Astrocyte of the cerebellum (primary cell): Measurements from ENCODE around the gene BAHCC1.

Experiments used
- DNase-seq: peaks from one replicate; pipeline ENCODE4 v3.0.0-alpha.2; 2011; ENCODE audit warnings: low read depth
- H3K4me3 ChIP-seq: 2 replicates; pipeline ENCODE4 v1.5.1; 2011; ENCODE audit warnings: mild to moderate bottlenecking, low read depth, low read length, moderate library complexity
- CTCF ChIP-seq: IDR thresholded peaks from 2 replicates; pipeline ENCODE4 v1.5.1; 2012; ENCODE audit warnings: low read length, low read depth, moderate library complexity, mild to moderate bottlenecking; ENCODE audit errors: missing control alignments
- in situ Hi-C: cut with HindIII; loops from 2 replicates; pipeline ENCODE4 v1.10.0; 2017; ENCODE audit warnings: low sequenced_read_pairs

The BAHCC1 gene

GRCh38 chr17:81368161-81369022, 26.9 kb upstream of the BAHCC1 start:
- in situ Hi-C loops = no loop called here
- H3K4me3 ChIP-seq = no peak overlapping the region
- no peak for TF ChIP-seq CTCF
- DNase-seq = no peak

DNA sequence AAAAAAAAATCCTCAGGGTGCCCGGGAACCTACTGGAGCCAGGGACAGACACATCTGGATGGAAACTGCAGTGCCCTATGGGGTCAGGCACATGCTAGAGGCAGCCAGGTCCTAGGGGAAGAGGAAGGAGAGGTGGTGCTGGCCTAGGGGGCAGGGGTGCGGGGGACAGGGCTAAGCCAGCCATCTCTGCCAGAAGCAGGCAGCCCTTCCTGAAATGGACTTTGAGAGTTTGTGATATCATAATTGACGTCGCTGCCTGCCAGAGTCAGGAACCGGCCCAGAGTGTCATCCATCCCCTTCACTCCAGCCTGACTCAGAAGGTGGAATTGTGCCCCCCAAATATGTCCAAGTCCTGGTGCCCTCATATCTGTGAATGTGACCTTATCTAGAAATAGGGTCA, 25.0 kb upstream of the BAHCC1 start:
- in situ Hi-C loops = no loop called here
- DNase-seq = no peak
- no peak for TF ChIP-seq CTCF
- H3K4me3 ChIP-seq = no peak overlapping the region

DNA sequence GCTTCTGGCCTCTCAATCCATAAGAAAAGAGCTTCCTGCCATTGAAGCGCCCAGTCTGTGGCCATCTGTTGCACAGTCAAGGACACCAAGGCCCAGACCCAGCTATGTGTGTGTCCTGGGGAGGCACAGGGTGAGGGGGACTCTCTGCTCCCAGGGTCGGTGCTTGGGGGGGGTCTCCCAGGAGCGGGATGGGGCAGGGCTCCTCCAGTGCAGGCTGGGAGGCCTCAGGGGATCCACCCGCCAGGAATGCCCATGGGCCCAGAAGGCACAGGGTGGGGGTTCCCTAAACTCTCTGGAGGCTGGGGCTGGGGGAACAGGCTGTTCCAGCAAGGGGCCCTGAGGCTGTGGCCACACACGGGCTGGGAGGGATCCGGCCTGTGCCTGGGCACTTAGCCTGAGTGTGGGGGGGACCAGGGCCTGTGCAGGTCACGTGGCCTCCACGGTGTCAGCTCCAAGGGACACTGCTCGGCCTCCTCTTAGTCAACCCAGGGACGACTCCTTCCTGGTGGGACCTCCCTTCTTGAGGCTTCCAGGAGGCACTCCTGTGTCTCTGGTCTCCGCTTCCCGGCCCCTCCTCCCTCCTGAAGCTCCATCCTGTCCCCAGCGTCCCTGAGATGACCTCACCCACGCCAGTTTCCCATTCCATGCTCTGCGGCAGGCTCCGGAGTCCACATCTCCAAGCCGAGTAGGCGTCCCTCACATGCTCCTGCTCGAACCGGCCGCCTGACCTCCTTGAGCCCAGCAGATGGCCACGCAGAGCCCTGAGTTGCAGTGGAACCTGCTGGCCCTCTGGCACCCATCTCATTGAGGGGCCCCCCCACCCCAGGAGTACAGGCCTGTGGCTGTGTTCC, 23.1 kb upstream of the BAHCC1 start:
- TF ChIP-seq CTCF = peak; percentile 63
- in situ Hi-C loops = no loop called here
- H3K4me3 ChIP-seq = no peak overlapping the region
- DNase-seq = no peak

- no peak for TF ChIP-seq CTCF
- DNase-seq = no peak
- no peak overlapping the region for H3K4me3 ChIP-seq
- in situ Hi-C loops = no loop called here
These were observed 21.6 kb upstream of the BAHCC1 start for GRCh38 chr17:81373536-81374160.

DNA sequence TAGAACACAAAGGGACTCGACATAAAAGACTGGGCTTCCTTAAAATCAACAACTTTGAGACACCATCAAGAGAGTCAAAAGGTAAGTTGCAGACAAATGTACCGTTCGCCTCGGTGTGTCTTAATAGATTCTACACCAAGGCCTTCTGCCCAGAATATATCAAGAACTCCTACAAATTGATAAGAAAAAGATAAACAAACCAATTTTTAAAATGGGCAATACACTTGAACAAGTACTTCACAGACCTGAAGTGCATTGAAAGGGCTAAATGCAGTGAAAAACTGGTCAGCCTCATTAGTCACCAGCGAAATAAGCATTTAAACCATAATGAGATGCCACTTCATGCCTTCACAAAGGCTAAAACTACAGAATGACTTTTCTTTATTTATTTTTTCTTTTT, 20.4 kb upstream of the BAHCC1 start:
- H3K4me3 ChIP-seq = no peak overlapping the region
- DNase-seq = no peak
- in situ Hi-C loops = no loop called here
- no peak for TF ChIP-seq CTCF

DNA sequence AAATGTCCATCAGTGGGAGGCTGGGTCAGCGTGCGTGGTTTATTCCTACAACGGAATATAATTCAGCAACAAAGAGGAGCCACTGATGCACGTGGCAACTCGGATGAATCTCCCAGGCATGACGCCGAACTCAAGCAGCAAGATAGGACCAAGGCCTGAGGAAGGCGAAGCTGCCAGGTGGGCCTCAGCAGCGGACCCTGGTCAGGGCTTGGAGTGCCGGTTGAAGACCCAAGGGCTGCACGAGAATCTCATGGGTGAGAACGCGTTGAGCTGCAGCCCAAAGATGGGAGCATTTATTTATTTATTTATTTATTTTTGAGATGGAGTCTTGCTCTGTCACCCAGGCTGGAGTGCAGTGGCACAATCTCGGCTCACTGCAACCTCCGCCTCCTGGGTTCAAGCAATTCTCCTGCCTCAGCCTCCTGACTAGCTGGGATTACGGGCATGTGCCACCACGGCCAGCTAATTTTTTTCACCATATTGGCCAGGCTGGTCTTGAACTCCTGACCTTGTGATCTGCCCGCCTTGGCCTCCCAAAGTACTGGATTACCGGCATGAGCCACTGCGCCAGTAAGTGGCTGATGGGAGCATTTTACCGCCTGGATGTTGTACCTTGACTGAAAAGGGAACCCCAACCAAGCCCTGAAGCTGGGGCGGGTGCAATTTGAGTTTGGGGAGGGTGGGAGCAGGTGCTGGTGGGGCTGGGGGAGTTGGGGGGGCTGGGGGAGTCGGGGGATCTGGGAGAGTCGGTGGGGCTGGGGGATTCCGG, 18.1 kb upstream of the BAHCC1 start:
- TF ChIP-seq CTCF = no peak
- no peak overlapping the region for H3K4me3 ChIP-seq
- in situ Hi-C loops = no loop called here
- DNase-seq = no peak
